Stimulated activated CD4-positive, alpha-beta T cell treated with anti-CD3 and anti-CD28 coated beads, Interleukin-12 subunit alpha, Interleukin-12 subunit beta, amount 100 ng/mL, for 24 hours (primary cell): ENCODE data around the gene UBA6.
"Not testable (repeated sequence)": the region's sequence is repeated elsewhere in the genome, so short reads cannot be mapped to it uniquely, and the experiment has no call there.

Source experiments
- DNase-seq, 2 experiments: peaks; one replicate each; pipeline ENCODE4 v3.0.0-alpha.2; 2020; ENCODE audit warnings: low read depth in 2 of 2

The UBA6 gene

DNA sequence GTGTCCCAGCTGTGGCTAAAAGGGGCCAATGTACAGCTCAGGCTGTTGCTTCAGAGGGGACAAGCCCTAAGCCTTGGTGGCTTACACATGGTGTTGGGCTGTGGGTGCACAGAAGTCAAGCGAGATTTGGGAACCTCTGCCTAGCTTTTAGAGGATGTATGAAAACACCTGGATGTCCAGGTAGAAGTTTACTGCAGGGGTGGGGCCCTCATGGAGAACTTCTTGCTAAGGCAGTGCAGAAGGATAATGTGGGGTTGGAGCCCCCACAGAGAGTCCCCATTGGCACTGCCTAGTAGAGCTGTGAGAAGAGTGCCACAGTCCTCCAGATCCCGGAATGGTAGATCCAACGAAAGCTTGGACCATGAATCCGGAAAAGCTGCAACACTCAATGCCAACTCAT lies 40.5 kb downstream of the UBA6 start:
- no peak for DNase-seq

DNA sequence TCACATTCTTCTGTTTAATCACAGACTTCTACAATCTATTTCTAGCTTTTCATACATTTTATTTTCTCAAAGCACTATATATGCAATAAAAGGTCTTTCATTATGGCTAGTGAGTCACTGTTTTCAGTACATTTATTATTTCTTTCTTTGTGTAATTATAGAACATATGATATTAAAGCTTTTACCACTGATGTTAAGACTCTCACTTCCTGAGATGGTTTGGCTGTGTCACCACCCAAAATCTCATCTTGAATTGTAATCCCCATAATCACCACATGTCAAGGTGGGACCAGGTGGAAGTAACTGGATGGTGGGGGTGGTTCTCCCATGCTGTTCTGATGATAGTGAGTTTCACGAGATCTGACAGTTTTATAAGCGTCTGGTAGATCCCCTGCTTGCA lies 41.9 kb downstream of the UBA6 start:
- DNase-seq, result no peak

DNA sequence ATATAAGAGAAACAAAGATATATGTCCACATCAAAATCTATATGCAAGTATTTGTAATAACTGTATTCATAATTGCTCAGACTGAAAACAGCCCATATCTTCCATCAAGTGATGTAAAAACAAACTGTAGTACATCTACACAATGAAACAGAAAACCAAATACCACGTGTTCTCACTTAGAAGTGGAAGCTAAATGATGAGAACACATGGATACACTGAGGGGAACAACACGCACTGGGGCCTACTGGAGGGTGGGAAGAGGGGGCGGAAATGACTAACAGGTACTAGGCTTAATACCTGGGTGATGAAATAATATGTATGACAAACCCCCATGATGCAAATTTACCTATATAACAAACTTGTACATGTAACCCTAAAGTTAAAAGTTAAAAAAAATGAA lies 42.7 kb downstream of the UBA6 start:
- no peak for DNase-seq

- no peak for DNase-seq
Observed at GRCh38 chr4:67651536-67651935, 49.4 kb downstream of the UBA6 start.

- no peak for DNase-seq
Observed at GRCh38 chr4:67638136-67638535, 62.8 kb downstream of the UBA6 start.

GRCh38 chr4:67636978-67637377 lies 64.0 kb downstream of the UBA6 start:
- DNase-seq, result not testable (repeated sequence)

DNA sequence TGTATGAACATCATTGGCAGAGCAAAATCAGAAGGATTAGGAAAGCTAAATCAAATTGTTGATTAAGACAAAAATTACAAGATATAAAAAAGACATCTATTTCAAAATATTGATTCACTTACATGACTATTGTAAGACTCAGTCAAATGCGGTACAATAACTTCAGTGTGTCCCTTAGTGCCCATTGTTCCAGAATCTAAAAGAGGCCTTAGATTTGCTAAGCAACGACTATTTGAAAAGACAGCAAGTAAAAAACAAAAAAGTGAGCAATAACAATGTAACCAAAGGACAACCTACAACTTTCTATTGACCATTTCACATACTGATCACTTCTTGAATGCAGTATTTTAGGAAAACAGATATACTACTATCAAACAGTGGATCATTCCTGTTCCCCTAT lies 65.6 kb downstream of the UBA6 start:
- DNase-seq, result no peak

DNA sequence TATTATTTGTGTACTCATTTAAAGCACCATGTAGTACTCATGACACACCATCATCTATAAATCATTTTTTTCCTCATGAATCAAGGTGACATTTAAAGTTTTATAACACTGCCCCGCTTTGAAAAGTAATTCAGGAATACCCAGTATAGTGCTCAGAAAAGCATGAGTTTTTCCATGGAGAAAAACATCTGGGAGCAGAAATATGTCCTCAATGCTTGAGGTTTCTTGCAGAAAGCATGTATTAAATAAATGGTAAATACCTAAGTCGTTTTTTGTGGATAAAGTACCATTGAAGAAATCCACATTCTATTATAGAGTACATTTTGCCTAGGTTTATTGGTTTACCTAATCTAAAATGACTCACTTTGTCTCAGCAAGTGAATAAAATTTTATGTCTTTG lies 66.2 kb downstream of the UBA6 start:
- no peak for DNase-seq

DNA sequence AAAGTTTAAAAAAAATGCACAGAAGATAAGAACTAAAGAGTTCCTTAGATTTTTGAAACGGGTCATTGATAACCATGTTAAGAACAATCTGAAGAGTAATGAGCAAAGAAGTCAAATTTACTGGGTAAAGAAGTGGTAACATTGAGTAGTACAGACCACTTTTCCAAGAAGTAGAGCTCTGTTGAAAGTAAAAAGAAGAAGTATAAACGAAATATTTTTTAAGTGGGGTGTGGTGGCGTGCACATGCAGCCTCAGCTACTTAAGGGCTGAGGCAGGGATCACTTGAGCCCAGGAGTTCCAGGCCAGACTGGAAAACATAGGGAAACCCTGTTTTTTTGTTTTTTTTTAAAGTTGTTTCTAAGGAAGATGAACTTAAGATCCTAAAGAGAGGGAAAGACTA lies 68.5 kb downstream of the UBA6 start:
- DNase-seq, result no peak

- DNase-seq, result no peak
Observed at GRCh38 chr4:67624939-67625338, 76.0 kb downstream of the UBA6 start.

DNA sequence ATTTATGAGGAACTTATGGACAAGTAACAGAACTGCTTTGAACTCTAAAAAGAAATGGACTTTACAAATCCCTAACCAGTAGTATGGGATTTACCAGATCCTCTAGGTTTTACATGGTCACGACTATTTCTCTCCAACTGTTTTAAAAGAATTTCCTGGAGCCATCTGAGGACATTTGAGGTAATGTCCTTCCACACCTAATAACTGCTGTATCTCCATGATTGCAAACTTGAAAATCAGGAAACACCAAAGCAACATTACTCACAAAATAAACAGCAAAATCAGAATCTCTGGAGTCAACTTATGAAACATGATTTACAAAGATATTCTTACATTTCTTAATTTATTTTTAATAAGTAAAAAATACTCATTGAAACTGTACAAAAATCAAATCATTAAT lies 84.5 kb downstream of the UBA6 start:
- no peak for DNase-seq

DNA sequence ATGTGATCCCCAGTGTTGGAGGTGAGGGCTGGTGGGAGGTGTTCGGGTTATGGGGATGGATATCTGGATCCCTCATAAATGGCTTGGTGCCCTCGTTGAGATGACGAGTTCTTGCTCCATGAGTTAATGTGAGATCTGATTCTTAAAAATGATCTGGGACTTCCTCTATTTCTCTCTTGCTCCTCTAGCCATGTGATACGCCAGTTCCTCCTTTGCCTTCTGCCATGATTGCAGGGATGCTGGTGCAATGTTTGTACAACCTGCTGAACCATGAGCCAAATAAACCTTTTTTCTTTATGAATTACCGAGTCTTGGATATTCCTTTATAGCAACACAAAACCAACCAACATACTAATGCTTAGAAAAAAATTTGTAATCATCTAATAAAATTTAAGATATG lies 85.8 kb downstream of the UBA6 start:
- DNase-seq, result no peak

GRCh38 chr4:67614186-67614585 lies 86.8 kb downstream of the UBA6 start:
- no peak for DNase-seq

DNA sequence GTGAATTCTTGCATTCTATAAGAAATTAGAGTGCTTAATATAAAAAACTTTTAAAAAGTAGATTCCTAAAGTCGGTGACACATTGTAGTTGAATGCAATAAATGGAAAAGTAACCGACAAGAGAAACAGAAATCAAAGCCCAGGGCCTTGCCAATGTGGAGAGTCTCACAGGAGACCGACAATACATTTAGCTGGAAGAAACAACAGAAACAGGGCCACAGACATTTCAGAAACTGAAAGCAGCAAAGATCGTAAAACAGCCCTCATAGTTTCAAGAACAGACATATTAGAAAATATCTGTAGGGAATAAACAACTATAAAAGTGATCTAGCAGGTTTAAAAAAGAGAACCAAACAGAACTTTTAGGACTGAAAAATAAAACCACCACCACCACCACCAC lies 92.9 kb downstream of the UBA6 start:
- no peak for DNase-seq

GRCh38 chr4:67604749-67605148 lies 96.2 kb downstream of the UBA6 start:
- no peak for DNase-seq

DNA sequence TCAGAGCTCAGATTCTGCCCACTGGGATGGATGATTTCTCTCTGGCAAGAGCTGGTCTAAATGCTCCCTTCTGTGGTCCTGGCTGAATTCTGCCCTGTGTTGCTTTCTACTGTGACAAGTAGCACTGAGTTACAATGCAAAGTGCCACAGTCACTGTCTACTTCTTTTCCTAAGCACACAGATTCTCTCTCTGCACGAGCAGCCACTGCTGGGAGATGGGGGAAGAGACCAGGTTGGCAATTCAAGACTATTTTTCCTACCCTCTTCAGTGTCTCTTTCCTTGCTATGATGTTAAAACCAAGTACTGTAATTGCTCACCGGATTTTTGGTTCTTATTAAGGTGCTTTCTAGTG lies 97.0 kb downstream of the UBA6 start:
- DNase-seq, result no peak

DNA sequence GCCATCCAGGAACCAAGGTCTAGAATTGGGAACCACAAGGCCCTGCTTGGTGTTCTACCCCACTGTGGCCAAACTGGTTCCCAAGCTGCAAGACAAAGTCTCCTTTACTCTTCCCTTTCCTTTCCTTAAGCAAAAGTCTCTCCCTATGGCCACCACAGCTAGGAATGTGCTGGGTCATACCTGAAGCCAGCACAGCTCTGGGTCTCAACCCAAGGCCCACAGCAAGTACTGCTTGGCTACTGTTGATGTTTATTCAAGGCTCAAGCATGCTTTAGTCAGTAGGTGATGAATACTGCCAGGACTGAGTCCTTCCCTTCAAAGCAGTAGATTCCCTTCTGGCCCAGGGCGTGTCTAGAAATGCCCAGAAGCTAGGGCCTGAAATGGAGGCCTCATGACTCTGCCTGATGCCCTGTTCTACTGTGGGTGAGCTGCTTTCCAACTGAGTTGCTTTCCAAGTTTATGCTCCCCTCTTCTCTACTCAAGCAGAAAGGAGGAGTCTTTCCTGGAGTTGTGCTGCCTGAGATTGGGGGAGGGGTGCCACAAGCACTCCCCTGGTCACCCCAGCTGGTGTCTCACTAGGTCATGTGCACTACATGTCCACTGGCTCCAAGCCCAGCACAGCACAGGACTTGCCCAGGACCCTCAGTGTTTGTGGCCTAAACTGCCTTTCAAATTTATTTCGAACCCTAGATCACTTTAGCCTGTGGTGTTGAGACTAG lies 97.5 kb downstream of the UBA6 start:
- no peak for DNase-seq

DNA sequence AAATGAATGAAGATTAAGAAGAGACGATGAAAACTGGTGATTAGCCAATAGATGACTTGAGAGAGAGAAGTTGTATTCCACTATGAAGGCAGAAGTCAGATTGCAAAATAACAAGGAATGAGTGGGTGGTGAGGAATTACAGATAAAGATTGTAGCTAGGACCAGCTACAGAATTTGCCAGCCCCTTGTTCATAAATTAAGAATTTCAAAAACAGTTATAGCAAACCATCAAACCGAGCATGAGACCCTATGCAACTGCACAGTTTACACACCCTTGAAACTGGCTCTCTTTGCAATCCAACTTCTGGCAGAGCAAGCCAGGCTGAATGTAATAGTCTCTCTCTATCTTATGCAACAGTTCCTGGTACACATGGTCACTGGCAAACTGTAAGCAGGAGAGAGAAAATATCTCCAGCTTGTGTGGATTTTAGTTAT lies 107.2 kb downstream of the UBA6 start:
- no peak for DNase-seq

DNA sequence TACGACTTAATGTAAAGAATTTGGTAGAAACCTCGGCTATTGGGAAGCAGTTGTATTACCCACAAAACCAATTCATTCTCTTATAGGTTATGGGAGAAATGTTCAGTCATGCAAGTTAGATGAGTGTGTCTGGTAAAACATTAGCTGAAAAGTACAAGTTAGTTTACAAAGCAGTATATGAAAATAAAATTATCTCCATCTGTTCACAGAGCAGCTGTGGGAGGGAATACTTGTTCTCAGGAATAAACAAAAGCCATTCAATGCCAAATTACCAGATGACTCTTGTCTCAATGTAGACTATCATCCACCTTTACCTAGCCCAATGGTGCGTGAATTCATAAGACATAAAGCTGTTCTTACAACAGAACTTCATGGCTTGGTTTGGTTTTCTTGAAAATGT lies 113.8 kb downstream of the UBA6 start:
- DNase-seq, result no peak

DNA sequence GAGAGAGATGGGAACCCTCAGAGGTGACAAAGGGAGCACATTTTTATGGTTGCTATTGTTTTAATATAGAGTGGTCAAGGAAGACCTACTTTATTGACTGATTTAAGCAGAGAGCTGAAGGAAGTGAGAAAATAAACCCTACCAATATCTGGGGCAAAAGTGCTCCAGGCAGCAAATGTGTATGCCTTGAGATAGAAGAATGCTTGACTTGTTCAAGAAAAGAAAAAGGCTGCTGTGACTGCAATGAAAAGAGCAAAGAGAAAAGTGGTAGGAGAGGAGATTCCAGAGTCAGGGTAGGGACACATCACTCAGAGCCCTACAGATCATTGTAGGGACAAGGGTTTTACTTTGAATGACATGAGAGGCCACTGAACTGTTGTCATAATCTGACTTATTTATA lies 116.5 kb downstream of the UBA6 start:
- DNase-seq, result no peak

DNA sequence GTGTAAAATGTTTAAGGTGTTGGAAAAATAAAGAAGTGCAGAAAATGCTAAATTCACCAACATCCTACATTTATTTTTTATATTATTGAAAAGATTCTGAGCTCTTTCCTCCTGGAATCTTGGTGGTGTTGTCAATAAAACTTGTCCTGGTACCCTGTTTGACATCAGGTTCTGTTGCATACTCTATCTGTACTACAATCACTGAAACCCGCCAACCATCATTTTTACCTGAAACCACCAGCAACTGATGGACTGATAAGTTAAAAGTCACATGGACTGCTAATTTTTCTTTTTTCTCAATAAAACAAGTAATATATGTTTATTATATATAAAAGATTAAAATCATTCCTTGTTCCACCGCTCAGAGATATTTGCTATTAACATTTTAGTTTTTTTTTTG lies 119.0 kb downstream of the UBA6 start:
- no peak for DNase-seq

DNA sequence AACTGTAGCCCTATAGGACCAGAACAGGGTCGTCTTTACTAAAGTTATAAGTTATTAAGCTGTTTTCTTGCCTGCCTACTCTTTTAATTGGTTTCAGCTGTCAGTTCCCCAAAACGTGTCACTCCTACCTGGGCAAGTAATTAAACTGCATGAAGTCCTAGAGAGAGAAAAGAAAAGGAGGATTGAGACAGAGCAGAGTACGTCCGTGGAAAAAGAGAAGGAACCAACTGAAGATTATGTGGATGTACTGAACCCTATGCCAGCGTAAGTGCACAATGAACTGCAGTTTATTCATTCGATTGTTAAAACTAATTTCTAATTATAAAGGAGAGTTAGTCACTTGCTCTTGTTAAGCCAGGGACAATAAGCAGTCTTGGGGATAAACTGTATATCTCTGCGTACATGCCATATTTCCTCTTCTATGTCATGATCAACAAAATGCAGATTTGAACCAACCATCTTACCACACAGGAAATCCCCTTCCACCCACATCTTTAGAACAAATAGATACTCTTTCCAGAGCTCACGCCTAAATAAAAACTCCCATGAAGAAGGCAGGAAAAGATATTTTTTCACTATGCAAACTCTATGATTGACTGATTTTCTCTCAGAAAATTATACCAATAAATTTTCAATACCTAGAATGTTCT lies 119.6 kb downstream of the UBA6 start:
- no peak for DNase-seq

DNA sequence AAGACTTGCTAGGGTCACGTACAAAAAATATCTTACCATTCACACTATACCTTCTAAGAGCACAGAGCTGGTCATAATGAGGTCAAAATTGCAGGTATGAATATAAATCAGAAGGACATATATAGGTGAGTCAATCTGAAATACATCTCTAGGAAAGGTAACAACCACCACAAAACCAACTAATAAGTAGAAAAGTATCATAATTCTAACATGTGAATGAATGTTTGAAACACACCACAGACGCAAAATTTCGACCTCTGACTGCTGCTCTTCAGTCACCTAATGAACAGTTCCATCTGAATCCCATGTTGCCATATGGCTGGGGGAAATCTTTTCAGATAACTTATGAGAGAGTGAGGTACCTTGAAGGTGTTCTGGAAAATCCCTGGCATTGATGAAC lies 120.4 kb downstream of the UBA6 start:
- DNase-seq, result no peak

DNA sequence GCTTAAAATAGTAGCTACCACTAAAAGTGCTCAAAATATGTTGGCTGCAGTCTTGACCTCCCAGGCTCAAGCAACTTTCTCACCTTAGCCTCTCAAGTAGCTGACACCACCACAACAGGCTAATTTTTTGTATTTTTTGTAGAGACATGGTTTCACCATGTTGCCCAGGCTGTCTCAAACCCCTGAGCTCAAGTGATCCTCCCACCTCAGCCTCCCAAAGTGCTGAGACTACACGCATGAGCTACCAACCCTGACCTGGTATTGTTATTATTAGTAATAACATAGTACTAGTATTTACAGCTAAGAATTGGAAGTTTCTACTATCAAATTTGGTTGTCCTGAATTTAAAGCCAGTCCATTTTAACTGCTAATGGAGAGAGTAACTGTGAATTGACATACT lies 124.4 kb downstream of the UBA6 start:
- DNase-seq, result no peak
